Neural cell (in vitro differentiated cells): ENCODE data around the gene PHF2. TPM values are rescaled to one million over a fixed set of nuclear protein-coding genes. Genes with fewer than 3 reads are reported as not detected.

ENCODE experiments used
- H2AFZ ChIP-seq: fragments of 200-600, 300-800 bp; sonication (generic), shearing (Covaris generic); 2 replicates; pipeline ENCODE4 v1.6.0; 2014; ENCODE audit warnings: low read depth, mild to moderate bottlenecking, antibody characterized with exemption, low read length, moderate library complexity
- H3F3A ChIP-seq: fragments of 200-600 bp; shearing (Covaris generic); 2 replicates; pipeline ENCODE4 v1.6.1; 2016; ENCODE audit warnings: mild to moderate bottlenecking, moderate library complexity, mixed read lengths, antibody characterized with exemption, low read length; ENCODE audit not compliant: insufficient read depth, poor library complexity, severe bottlenecking
- H3K27ac ChIP-seq: fragments of 200-600, 300-800 bp; sonication (generic), shearing (Covaris generic); 2 replicates; pipeline ENCODE4 v1.5.1; 2014; ENCODE audit warnings: mild to moderate bottlenecking, low read length, moderate library complexity
- H3K27me3 ChIP-seq: fragments of 300-800, 200-600 bp; sonication (generic), shearing (Covaris generic); 2 replicates; pipeline ENCODE4 v1.6.0; 2014; ENCODE audit warnings: mild to moderate bottlenecking, low read depth, low read length, moderate library complexity; ENCODE audit not compliant: insufficient read depth
- H3K36me3 ChIP-seq: fragments of 300-800, 200-600 bp; sonication (generic), shearing (Covaris generic); 2 replicates; pipeline ENCODE4 v1.5.1; 2014; ENCODE audit warnings: mild to moderate bottlenecking, antibody characterized with exemption, low read length, moderate library complexity; ENCODE audit not compliant: insufficient read depth
- H3K4me2 ChIP-seq: fragments of 300-800, 200-600 bp; sonication (generic), shearing (Covaris generic); 2 replicates; pipeline ENCODE4 v1.6.0; 2014; ENCODE audit warnings: mild to moderate bottlenecking, low read length
- H3K4me3 ChIP-seq: fragments of 300-800, 200-600 bp; sonication (generic), shearing (Covaris generic); 2 replicates; pipeline ENCODE4 v1.5.1; 2014; ENCODE audit warnings: mild to moderate bottlenecking, low read length, moderate library complexity
- H3K79me2 ChIP-seq: fragments of 200-600 bp; shearing (Covaris generic); replicated peaks from 2 replicates; pipeline ENCODE4 v1.6.0; 2014; ENCODE audit warnings: mild to moderate bottlenecking, low read length, moderate library complexity; ENCODE audit not compliant: insufficient read depth
- H3K9ac ChIP-seq: fragments of 300-800, 200-600 bp; sonication (generic), shearing (Covaris generic); 2 replicates; pipeline ENCODE4 v1.6.1; 2016; ENCODE audit warnings: mild to moderate bottlenecking, low read length, mixed read lengths
- H3K9me2 ChIP-seq: fragments of 200-600 bp; shearing (Covaris generic); 2 replicates; pipeline ENCODE4 v1.6.1; 2016; ENCODE audit warnings: mild to moderate bottlenecking, low read length, mixed read lengths; ENCODE audit not compliant: insufficient read depth
- H3K9me3 ChIP-seq: fragments of 200-600, 300-800 bp; sonication (generic), shearing (Covaris generic); 2 replicates; pipeline ENCODE4 v1.6.1; 2016; ENCODE audit warnings: mild to moderate bottlenecking, mixed run types, low read length, moderate library complexity, mixed read lengths
- H4K20me1 ChIP-seq: fragments of 200-600 bp; shearing (Covaris generic); 2 replicates; pipeline ENCODE4 v1.6.1; 2016; ENCODE audit warnings: mild to moderate bottlenecking, mixed run types; ENCODE audit not compliant: insufficient read depth
- CTCF ChIP-seq: fragments of 450-650 bp; IDR thresholded peaks from 2 replicates; pipeline ENCODE4 v1.5.1; 2014; ENCODE audit warnings: antibody characterized with exemption, mild to moderate bottlenecking, moderate library complexity; ENCODE audit not compliant: poor library complexity, severe bottlenecking
- EP300 ChIP-seq: fragments of 450-650 bp; conservative IDR thresholded peaks from 2 replicates; pipeline ENCODE4 v1.6.1; 2014; ENCODE audit warnings: antibody characterized with exemption, mild to moderate bottlenecking, moderate library complexity; ENCODE audit not compliant: poor library complexity, severe bottlenecking
- EZH2 ChIP-seq: fragments of 200-600, 300-800 bp; shearing (Covaris generic), sonication (generic); IDR thresholded peaks from 2 replicates; pipeline ENCODE4 v1.6.1; 2014; ENCODE audit warnings: antibody characterized with exemption, low read length, borderline replicate concordance, mild to moderate bottlenecking; ENCODE audit not compliant: insufficient read depth, poor library complexity, severe bottlenecking
- MXI1 ChIP-seq: fragments of 450-650 bp; conservative IDR thresholded peaks from 2 replicates; pipeline ENCODE4 v1.6.1; 2014; ENCODE audit warnings: antibody characterized with exemption, mild to moderate bottlenecking; ENCODE audit not compliant: poor library complexity, severe bottlenecking
- POLR2AphosphoS5 ChIP-seq: IDR thresholded peaks from 2 replicates; pipeline ENCODE4 v1.6.1; 2012
- RAD21 ChIP-seq: fragments of 450-650 bp; conservative IDR thresholded peaks from 2 replicates; pipeline ENCODE4 v1.6.1; 2014; ENCODE audit warnings: antibody characterized with exemption, mild to moderate bottlenecking, moderate library complexity
- SMC3 ChIP-seq: fragments of 450-650 bp; conservative IDR thresholded peaks from 2 replicates; pipeline ENCODE4 v1.6.1; 2014; ENCODE audit warnings: antibody characterized with exemption, mild to moderate bottlenecking, moderate library complexity; ENCODE audit not compliant: poor library complexity
- TAF1 ChIP-seq: IDR thresholded peaks from 2 replicates; pipeline ENCODE4 v1.6.1; 2012; ENCODE audit warnings: low read depth
- polyA plus RNA-seq: library from polyadenylated mRNA; depleted of rRNA; stranded (reverse); fragments of >200 nt; gene quantifications from 2 replicates; pipeline ENCODE4 v1.2.3, GENCODE V29; 2014
- TF ChIP-seq, protein P1 (sequence below): IDR thresholded peaks from 2 replicates; pipeline ENCODE4 v1.6.1; 2012; ENCODE audit warnings: borderline replicate concordance

The PHF2 gene
- polyA plus RNA-seq, 1 donor from 2014 or later, result 42.4 TPM

- Histone ChIP-seq H3F3A (no peaks in the 10 kb centered on the region), H2AFZ (no peak overlapping the region), H3K79me2 (no peaks in the 10 kb centered on the region), H3K9me3 (no peaks in the 10 kb centered on the region), H3K4me2 (no peak overlapping the region), H3K36me3 (no peaks in the 10 kb centered on the region), H3K27me3 (no peaks in the 10 kb centered on the region), H3K4me3 (no peak overlapping the region), H3K27ac (no peak overlapping the region), H3K9me2 (no peaks in the 10 kb centered on the region), H4K20me1 (no peaks in the 10 kb centered on the region), H3K9ac (no peak overlapping the region)
- TF ChIP-seq EP300, result no peak
These were observed 107.9 kb downstream of the PHF2 start for GRCh38 chr9:93684161-93684765.

DNA sequence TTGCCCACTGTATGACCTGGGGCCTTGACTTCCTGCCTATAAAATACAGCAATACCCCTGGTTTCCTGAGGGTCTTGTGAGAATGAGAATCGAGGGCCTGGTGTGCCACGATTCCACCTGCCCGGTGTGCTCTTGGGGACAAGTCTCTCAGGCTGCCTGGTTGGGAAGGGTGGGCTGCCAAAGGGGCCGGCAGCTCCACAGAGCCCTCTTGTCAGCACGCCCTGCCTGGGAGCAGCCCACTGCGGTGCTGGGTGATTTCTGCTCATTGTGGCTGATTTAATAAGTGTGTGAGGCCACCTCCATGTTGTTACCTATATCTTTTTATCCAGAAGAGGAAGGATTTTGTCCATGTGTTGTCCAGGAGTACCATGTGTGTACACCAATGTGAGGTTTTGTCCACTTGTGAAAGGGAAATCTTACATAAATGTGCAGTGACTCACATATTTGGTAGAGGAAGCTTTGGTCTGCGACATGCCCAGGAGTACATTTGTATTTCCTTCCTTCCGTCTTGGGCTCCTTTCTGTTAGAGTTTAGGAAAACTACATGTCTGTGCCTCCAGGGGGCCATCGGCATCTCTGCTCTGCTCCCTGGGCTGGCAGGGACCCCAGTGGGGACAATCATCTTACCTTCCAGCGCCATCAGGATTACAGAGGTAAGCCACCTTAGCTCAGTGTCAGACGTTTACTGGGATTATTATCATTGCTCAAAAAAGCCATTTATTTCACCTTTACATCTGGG is 108.6 kb downstream of the PHF2 start:
- Histone ChIP-seq H4K20me1 (no peaks in the 10 kb centered on the region), H3K4me2 (no peak overlapping the region), H3K9me3 (no peaks in the 10 kb centered on the region), H3K4me3 (no peak overlapping the region), H3K27me3 (no peaks in the 10 kb centered on the region), H2AFZ (no peak overlapping the region), H3K36me3 (no peaks in the 10 kb centered on the region), H3F3A (no peaks in the 10 kb centered on the region), H3K9ac (no peak overlapping the region), H3K79me2 (no peaks in the 10 kb centered on the region), H3K9me2 (no peaks in the 10 kb centered on the region), H3K27ac (no peak overlapping the region)
- TF ChIP-seq POLR2AphosphoS5 (no peak), EZH2 (no peak), TAF1 (no peak), RAD21 (no peak), SMC3 (no peak), CTCF (no peak), MXI1 (no peak), EP300 (no peak)
- TF ChIP-seq, protein P1, sequence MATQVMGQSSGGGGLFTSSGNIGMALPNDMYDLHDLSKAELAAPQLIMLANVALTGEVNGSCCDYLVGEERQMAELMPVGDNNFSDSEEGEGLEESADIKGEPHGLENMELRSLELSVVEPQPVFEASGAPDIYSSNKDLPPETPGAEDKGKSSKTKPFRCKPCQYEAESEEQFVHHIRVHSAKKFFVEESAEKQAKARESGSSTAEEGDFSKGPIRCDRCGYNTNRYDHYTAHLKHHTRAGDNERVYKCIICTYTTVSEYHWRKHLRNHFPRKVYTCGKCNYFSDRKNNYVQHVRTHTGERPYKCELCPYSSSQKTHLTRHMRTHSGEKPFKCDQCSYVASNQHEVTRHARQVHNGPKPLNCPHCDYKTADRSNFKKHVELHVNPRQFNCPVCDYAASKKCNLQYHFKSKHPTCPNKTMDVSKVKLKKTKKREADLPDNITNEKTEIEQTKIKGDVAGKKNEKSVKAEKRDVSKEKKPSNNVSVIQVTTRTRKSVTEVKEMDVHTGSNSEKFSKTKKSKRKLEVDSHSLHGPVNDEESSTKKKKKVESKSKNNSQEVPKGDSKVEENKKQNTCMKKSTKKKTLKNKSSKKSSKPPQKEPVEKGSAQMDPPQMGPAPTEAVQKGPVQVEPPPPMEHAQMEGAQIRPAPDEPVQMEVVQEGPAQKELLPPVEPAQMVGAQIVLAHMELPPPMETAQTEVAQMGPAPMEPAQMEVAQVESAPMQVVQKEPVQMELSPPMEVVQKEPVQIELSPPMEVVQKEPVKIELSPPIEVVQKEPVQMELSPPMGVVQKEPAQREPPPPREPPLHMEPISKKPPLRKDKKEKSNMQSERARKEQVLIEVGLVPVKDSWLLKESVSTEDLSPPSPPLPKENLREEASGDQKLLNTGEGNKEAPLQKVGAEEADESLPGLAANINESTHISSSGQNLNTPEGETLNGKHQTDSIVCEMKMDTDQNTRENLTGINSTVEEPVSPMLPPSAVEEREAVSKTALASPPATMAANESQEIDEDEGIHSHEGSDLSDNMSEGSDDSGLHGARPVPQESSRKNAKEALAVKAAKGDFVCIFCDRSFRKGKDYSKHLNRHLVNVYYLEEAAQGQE, result no peak
